ENCODE measurements around the gene SLC12A7.

SLC12A7 gene

DNA sequence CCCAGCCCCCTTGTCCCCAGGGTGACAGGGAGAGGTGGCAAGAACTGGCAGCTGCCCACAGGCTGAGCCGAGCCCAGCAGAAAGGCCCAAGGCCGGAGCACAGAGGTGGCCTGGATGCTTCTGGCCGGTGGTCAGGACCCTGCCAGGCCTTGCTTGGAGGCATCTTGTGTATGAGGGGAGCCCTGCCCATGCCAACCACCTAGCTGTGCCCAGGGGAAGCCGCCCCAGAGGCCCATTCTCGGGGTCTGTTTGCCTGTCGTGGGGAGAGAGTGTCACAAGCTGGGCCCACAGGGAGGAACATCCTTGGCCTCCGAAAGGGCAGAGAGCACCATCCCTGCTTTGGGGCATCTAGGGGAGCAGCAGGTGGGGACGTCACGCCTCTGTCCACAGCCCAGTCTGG, 93.3 kb downstream of the SLC12A7 start:
- no peak for DNase-seq (ENCODE audit: low spot score)

DNA sequence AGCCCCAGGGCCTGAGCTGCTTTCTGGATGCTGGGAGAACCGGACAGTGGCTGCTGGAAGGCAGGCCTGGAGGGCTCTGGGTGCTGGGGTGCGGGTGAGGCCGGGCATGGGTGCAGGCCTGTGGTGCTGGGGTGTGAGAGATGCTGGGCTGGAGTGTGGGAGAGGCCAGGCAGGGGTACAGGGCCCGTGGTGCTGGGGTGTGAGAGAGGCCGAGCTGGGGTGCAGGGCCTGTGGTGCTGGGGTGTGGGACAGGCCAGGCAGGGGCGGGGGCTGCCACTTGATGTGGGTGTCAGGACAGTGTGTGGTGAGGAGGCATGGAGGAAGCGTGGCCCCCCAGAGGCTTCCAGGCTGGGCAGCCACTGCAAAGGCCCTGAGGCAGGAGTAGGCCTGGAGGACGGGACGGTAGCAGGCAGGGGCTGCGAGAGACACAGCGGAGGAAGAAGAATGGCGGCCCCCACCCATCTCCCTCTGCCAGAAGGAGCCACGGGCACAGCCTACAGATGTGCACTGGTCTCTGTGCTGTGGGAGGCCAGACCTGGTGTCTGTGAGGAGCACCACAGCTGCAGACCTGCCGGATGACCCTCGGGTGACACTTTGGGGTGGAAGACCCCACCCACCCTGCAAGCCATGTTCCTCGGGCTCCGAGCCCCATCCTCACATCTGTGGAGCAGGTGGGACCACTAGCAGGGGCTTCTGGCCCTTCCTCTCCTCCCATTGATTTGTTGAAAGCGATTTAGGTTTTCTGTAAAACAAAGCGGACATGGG, 94.0 kb downstream of the SLC12A7 start:
- no peak for DNase-seq (ENCODE audit: low spot score)

DNA sequence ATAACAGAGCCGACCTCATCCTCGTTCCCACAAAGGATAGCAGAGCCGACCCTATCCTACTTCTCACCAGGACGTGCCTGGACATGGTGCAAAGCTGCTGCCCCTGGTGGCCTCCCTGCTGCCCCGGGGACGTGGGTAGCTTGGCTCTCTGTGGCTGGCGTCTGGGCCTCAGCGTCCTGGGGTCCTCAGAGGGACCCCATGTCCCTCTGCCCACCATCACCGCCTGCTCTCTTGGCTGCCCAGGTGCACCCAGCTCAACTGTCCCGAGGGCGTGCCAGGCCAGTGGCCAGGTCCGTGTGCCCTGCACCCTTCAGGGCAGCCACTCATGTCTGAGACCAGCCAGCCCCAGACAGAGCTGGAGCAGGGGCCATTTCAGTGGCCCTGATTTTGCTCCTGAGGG, 94.8 kb downstream of the SLC12A7 start:
- no peak for DNase-seq (ENCODE audit: low spot score)

GRCh38 chr5:1016476-1016875, 95.4 kb downstream of the SLC12A7 start:
- no peak for DNase-seq (ENCODE audit: low spot score)

DNA sequence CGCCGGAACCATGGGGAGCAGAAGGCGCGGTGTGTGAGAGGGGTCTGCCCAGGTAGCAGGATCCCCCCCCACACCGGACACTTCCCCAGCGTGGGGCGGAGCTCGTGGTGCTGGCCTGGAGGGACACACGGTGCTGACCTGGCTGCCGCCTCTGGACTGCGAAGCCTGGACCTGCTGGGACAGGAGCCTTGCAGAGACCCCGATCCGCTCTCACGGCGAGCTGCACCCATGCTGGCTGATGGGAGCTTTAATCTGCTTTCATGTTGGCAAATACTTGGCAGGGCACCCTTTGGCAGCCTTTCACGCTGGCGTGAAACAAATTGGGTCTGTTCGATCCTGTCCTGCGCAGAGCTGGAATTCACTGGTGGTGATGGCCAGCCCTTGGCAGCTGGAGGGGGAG, 95.8 kb downstream of the SLC12A7 start:
- DNase-seq (ENCODE audit: low spot score), result no peak

- no peak for DNase-seq (ENCODE audit: low spot score)
Observed at GRCh38 chr5:1015507-1015906, 96.4 kb downstream of the SLC12A7 start.

DNA sequence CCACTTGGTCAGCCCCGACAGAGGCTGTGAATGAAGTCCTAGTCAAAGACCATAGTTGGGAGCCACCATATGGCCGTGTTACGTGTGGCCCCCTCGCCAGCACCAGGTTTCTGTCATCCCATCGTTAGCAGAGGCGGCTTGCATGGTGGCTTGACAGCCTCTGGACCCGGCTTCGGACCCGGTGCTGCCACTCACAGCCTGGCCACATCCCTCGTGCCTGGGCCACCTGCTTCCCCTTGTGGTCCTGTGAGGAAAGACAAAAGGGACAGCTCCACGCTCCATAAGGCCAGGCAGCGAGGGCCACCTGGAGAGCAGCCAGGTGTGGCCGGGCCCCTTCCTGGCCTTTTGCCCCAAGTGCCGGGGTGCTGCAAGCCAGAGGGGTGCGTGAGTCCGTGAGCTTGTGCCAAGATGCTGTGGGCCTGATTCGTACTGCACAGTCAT, 97.1 kb downstream of the SLC12A7 start:
- no peak for DNase-seq (ENCODE audit: low spot score)

- DNase-seq (ENCODE audit: low spot score), result no peak
Observed at GRCh38 chr5:1014346-1014745, 97.5 kb downstream of the SLC12A7 start.

DNA sequence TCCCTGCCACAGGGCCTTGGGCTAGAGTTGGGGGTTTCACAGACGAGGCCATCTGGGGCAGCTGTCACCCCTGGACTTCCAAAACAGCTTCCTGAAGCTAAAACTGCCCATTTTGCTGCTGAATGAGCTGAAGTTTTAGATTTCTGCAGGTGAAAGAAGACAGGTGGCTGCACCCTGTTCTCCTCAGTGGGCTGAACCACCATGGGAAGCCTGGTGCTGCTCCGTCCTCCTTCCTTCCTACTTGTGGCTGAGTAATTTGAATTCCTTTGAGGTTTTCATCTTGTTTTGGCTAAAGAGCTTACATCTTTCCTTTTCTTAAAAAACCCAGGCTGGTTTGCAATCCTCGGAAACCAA, 97.9 kb downstream of the SLC12A7 start:
- DNase-seq (ENCODE audit: low spot score), result no peak

GRCh38 chr5:1013238-1013947, 98.5 kb downstream of the SLC12A7 start:
- no peak for DNase-seq (ENCODE audit: low spot score)

- no peak for DNase-seq (ENCODE audit: low spot score)
Observed at GRCh38 chr5:1012900-1013237, 99.0 kb downstream of the SLC12A7 start.

GRCh38 chr5:1012313-1012841, 99.5 kb downstream of the SLC12A7 start:
- DNase-seq (ENCODE audit: low spot score), result no peak

GRCh38 chr5:1011741-1012312, 100.0 kb downstream of the SLC12A7 start:
- no peak for DNase-seq (ENCODE audit: low spot score)

GRCh38 chr5:1011226-1011631, 100.6 kb downstream of the SLC12A7 start:
- DNase-seq (ENCODE audit: low spot score), result peak; percentile 96

GRCh38 chr5:1010641-1011046, 101.2 kb downstream of the SLC12A7 start:
- no peak for DNase-seq (ENCODE audit: low spot score)

GRCh38 chr5:1010181-1010510, 101.7 kb downstream of the SLC12A7 start:
- DNase-seq (ENCODE audit: low spot score), result no peak

GRCh38 chr5:1009359-1010180, 102.3 kb downstream of the SLC12A7 start:
- no peak for DNase-seq (ENCODE audit: low spot score)

- peak; percentile 95 for DNase-seq (ENCODE audit: low spot score)
Observed at GRCh38 chr5:1008451-1009358, 103.2 kb downstream of the SLC12A7 start, which contains the start of gene NKD2. TSS of gene NKD2 (plus strand) at chr5:1008802. CDS start at chr5:1009058, 256 bp downstream.

DNA sequence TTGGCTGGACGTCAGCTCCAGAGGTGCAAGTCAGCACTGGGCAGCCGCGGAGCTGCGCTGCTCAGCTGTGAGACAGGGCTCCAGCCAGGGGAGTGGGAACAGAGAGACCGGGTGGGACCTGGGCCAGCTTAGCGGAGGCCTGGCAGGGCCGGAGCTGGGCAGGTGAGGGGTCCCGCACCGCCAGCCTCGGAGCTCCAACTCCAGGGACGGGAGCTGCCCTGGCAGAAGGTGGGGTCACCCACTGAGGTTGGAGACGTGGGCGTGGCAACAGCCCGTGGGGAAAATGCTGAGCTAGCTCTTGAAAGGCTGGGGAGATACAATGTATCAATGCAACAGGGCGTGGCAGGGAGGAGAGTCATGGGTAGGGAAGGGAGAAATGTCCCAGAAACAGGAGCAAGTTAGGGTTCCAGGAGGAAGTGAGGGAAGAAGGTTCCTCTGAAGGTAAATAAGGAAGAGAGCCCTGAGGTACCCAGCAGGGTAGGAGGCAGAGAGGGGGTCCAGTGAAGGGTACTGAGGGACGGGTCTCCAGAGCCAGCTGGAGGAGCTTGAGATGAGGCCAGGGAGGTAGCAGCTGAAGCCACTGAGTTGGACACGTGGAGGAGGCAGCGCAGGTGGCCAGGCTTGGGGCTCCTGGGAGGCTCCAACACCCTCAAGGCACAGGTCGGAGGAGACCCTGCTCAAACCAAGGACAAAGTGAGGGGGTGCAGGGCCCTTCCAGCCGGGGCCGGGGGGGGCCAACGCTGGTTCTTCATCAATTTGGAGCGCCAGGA, 104.0 kb downstream of the SLC12A7 start:
- DNase-seq (ENCODE audit: low spot score), result no peak

- peak; percentile 60 for DNase-seq (ENCODE audit: low spot score)
Observed at GRCh38 chr5:1007221-1007680, 104.6 kb downstream of the SLC12A7 start.

Data from iPS-NIHi11 (cell line).